Activated T-helper 17 cell treated with anti-CD3 and anti-CD28 coated beads, Interleukin-2, amount 50 U/mL, for 72 hours (primary cell): ENCODE measurements around the gene GPATCH4. TPM values are rescaled to one million over a fixed set of nuclear protein-coding genes. Genes with fewer than 3 reads are reported as not detected.
"Not testable (repeated sequence)": the region's sequence is repeated elsewhere in the genome, so short reads cannot be mapped to it uniquely, and the experiment has no call there.

Experiments used
- ATAC-seq: fragments of 150-1000 bp; cut with Tn5 transposase; replicated peaks from 2 replicates; pipeline ENCODE4 v1.10.0; 2021; ENCODE audit warnings: mild to moderate bottlenecking, moderate library complexity
- H3K27ac Mint-ChIP-seq: one replicate; pipeline ENCODE4 v1.8.0; 2022; ENCODE audit warnings: mixed read lengths
- H3K27me3 Mint-ChIP-seq: one replicate; pipeline ENCODE4 v1.8.0; 2022; ENCODE audit warnings: mixed read lengths
- H3K36me3 Mint-ChIP-seq: one replicate; pipeline ENCODE4 v1.8.0; 2022; ENCODE audit warnings: low read depth, mild to moderate bottlenecking, mixed read lengths
- H3K4me1 Mint-ChIP-seq: one replicate; pipeline ENCODE4 v1.8.0; 2022; ENCODE audit warnings: mixed read lengths
- H3K4me3 Mint-ChIP-seq: one replicate; pipeline ENCODE4 v1.8.0; 2022; ENCODE audit warnings: mild to moderate bottlenecking, mixed read lengths
- H3K9me3 Mint-ChIP-seq: one replicate; pipeline ENCODE4 v1.8.0; 2022; ENCODE audit warnings: mixed read lengths
- total RNA-seq, 2 donors: library from RNA; stranded (reverse); gene quantifications; one replicate each; pipeline ENCODE4 v1.2.3, GENCODE V29; 2022

Gene GPATCH4
- total RNA-seq, 2 donors from 2014 or later = 21.3 to 51.8 TPM

- Mint-ChIP-seq H3K27me3 (no peaks in the 10 kb centered on the region), H3K9me3 (no peaks in the 10 kb centered on the region), H3K4me3 (no peak overlapping the region), H3K4me1 (peaks cover 11% of the 10 kb centered on the region), H3K27ac (peak overlapping the region; percentile 41), H3K36me3 (peaks cover 86% of the 10 kb centered on the region)
- no peak for ATAC-seq
These were observed 4.9 kb downstream of the GPATCH4 start for GRCh38 chr1:156596426-156596825.

- H3K27ac Mint-ChIP-seq = peak overlapping the region; percentile 15
- peaks cover 72% of the 10 kb centered on the region for H3K36me3 Mint-ChIP-seq
These were observed 6.3 kb downstream of the GPATCH4 start for GRCh38 chr1:156595016-156595415.

GRCh38 chr1:156594190-156594589 lies 7.1 kb downstream of the GPATCH4 start:
- no peak overlapping the region for H3K4me3 Mint-ChIP-seq
- no peaks in the 10 kb centered on the region for H3K27me3 Mint-ChIP-seq
- peaks cover 11% of the 10 kb centered on the region for H3K4me1 Mint-ChIP-seq
- peaks cover 64% of the 10 kb centered on the region for H3K36me3 Mint-ChIP-seq
- H3K9me3 Mint-ChIP-seq = no peaks in the 10 kb centered on the region
- ATAC-seq = no peak
- H3K27ac Mint-ChIP-seq = peak overlapping the region; percentile 45

More at GRCh38 chr1:156595016-156595415, 6.3 kb downstream of the GPATCH4 start:
- Mint-ChIP-seq H3K4me3 (no peak overlapping the region), H3K9me3 (no peaks in the 10 kb centered on the region), H3K27me3 (no peaks in the 10 kb centered on the region), H3K4me1 (peaks cover 11% of the 10 kb centered on the region)
- no peak for ATAC-seq

DNA sequence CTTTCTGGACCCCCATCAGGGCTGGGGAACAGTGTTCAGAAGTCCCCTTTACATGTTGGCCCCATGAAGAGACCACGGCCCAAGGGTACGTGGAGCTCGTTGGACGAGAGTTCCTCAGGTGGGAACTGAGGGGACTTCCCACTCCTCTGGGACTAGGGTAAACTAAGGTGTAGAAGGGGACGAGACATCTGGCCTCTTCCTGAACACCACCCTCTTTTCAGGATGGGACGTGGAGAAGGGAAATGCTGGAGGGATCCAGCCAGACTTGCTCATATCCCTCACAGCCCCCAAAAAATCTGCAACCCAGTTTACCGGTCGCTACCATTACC lies 7.7 kb downstream of the GPATCH4 start:
- peaks cover 58% of the 10 kb centered on the region for H3K36me3 Mint-ChIP-seq
- peaks cover 8% of the 10 kb centered on the region for H3K4me1 Mint-ChIP-seq
- ATAC-seq = no peak
- no peak overlapping the region for H3K4me3 Mint-ChIP-seq
- H3K27me3 Mint-ChIP-seq = no peaks in the 10 kb centered on the region
- no peak overlapping the region for H3K27ac Mint-ChIP-seq
- no peaks in the 10 kb centered on the region for H3K9me3 Mint-ChIP-seq

GRCh38 chr1:156592910-156593660 lies 8.2 kb downstream of the GPATCH4 start:
- peak overlapping the region; percentile 83 for H3K4me3 Mint-ChIP-seq
- peaks cover 52% of the 10 kb centered on the region for H3K36me3 Mint-ChIP-seq
- H3K27me3 Mint-ChIP-seq = no peaks in the 10 kb centered on the region
- no peak for ATAC-seq
- H3K9me3 Mint-ChIP-seq = no peaks in the 10 kb centered on the region
- H3K4me1 Mint-ChIP-seq = peaks cover 7% of the 10 kb centered on the region
- H3K27ac Mint-ChIP-seq = peak overlapping the region; percentile 87

- Mint-ChIP-seq H3K4me3 (peak overlapping the region; percentile 83), H3K36me3 (peaks cover 45% of the 10 kb centered on the region), H3K9me3 (no peaks in the 10 kb centered on the region), H3K27me3 (no peaks in the 10 kb centered on the region), H3K27ac (peak overlapping the region; percentile 87), H3K4me1 (peaks cover 7% of the 10 kb centered on the region)
- no peak for ATAC-seq
These were observed 8.9 kb downstream of the GPATCH4 start for GRCh38 chr1:156592158-156592909.

DNA sequence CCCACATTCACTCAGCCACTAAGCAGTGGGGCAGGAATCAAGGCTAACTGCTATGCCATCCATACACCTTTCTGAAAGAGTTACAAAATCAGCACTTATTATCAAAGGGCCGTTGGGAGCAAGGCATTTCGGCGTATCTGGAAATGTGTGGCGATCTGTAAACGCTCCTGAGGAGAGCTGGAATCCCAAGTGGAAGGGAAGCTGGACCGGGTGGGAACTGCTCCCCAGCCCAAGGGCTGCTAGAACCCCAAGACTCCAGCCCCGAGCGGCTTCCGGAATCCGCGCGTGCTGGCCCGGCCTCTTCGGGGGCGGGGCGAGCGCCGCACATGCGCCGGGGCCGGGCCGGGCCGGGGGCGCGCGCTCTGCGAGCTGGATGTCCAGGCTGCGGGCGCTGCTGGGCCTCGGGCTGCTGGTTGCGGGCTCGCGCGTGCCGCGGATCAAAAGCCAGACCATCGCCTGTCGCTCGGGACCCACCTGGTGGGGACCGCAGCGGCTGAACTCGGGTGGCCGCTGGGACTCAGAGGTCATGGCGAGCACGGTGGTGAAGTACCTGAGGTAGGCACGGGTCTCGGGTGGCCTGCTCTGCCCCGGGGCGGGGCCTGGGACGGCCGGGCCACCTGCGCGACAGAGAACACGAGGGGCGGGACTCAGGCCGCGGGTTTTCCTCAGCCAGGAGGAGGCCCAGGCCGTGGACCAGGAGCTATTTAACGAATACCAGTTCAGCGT lies 9.7 kb downstream of the GPATCH4 start, which contains the start of gene NAXE:
NAXE (plus strand) TSS at position 345 of the 726 bp plus-strand sequence; CDS start at position 374, 29 bp downstream.
- peaks cover 7% of the 10 kb centered on the region for H3K4me1 Mint-ChIP-seq
- H3K27me3 Mint-ChIP-seq = no peaks in the 10 kb centered on the region
- H3K36me3 Mint-ChIP-seq = peaks cover 38% of the 10 kb centered on the region
- ATAC-seq = peak; percentile 98
- H3K9me3 Mint-ChIP-seq = no peaks in the 10 kb centered on the region
- H3K4me3 Mint-ChIP-seq = peak within 1 kb of the TSS; percentile 83
- H3K27ac Mint-ChIP-seq = peak within 1 kb of the TSS; percentile 87

DNA sequence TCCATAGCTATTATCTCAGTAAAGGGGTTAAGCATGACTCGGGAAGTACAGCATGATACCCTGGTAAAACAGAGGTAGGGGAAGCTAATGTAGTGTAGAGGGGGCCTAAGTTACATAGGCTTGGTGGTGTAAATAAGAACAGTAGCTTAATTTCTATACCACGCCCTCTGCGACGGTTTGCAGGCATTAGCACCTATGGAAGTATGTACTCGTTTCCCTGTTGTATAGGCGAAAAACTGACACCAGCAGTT lies 10.2 kb downstream of the GPATCH4 start:
- Mint-ChIP-seq H3K4me3 (peak overlapping the region; percentile 83), H3K9me3 (no peaks in the 10 kb centered on the region), H3K27ac (peak overlapping the region; percentile 87), H3K4me1 (peaks cover 7% of the 10 kb centered on the region), H3K36me3 (peaks cover 33% of the 10 kb centered on the region), H3K27me3 (no peaks in the 10 kb centered on the region)
- no peak for ATAC-seq

GRCh38 chr1:156590326-156591180 lies 10.7 kb downstream of the GPATCH4 start:
- peak overlapping the region; percentile 87 for H3K27ac Mint-ChIP-seq
- peak overlapping the region; percentile 83 for H3K4me3 Mint-ChIP-seq
- H3K4me1 Mint-ChIP-seq = peaks cover 6% of the 10 kb centered on the region
- no peaks in the 10 kb centered on the region for H3K9me3 Mint-ChIP-seq
- H3K36me3 Mint-ChIP-seq = peaks cover 27% of the 10 kb centered on the region
- no peak for ATAC-seq
- H3K27me3 Mint-ChIP-seq = no peaks in the 10 kb centered on the region

DNA sequence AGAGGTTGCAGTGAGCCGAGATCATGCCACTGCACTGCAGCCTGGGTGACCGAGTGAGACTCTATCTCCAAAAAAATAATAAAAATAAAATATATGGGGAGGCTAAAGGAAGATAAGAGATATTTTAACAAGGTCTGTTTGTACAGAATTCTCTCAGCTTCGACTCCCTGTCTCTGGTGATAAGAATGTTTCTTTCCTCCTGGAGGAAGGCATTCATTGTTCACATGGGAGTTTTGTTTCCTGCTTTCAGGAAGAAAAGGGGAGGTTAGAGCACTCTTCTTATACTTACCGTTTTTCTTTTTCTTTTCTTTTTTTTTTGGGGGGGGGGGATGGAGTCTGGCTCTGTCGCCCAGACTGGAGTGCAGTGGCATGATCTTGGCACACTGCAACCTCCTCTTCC lies 11.7 kb downstream of the GPATCH4 start:
- H3K4me1 Mint-ChIP-seq = no peaks in the 10 kb centered on the region
- no peak for ATAC-seq
- H3K27ac Mint-ChIP-seq = no peak overlapping the region
- H3K27me3 Mint-ChIP-seq = no peaks in the 10 kb centered on the region
- H3K4me3 Mint-ChIP-seq = no peak overlapping the region
- peaks cover 17% of the 10 kb centered on the region for H3K36me3 Mint-ChIP-seq
- H3K9me3 Mint-ChIP-seq = no peaks in the 10 kb centered on the region

DNA sequence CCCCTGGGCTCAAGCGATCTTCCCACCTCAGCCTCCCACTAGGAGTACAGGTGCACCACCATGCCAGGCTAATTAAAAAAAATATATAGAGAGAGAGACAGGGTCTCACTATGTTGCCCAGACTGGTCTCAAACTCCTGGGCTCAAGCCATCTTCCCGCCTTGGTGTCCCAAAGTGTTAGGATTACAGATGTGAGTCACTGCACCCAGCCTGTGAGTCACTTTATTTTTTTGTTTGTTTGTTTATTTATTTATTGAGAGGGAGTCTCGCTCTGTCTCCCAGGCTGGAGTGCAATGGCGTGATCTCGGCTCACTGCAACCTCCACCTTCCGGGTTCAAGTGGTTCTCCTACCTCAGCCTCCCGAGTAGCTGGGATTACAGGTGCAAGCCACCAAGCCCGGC lies 13.4 kb downstream of the GPATCH4 start:
- not testable (repeated sequence) for H3K4me1 Mint-ChIP-seq, H3K27ac Mint-ChIP-seq, ATAC-seq

GRCh38 chr1:156586892-156587477 lies 14.3 kb downstream of the GPATCH4 start:
- ATAC-seq = no peak
- H3K36me3 Mint-ChIP-seq = no peaks in the 10 kb centered on the region
- H3K27ac Mint-ChIP-seq = no peak overlapping the region
- H3K9me3 Mint-ChIP-seq = no peaks in the 10 kb centered on the region
- no peaks in the 10 kb centered on the region for H3K27me3 Mint-ChIP-seq
- no peak overlapping the region for H3K4me3 Mint-ChIP-seq
- no peaks in the 10 kb centered on the region for H3K4me1 Mint-ChIP-seq

More for the DNA sequence above, 13.4 kb downstream of the GPATCH4 start:
- H3K9me3 Mint-ChIP-seq, H3K36me3 Mint-ChIP-seq, H3K4me3 Mint-ChIP-seq, H3K27me3 Mint-ChIP-seq: not testable (repeated sequence)

- Mint-ChIP-seq H3K36me3 (no peaks in the 10 kb centered on the region), H3K9me3 (no peaks in the 10 kb centered on the region), H3K27ac (no peak overlapping the region), H3K4me3 (no peak overlapping the region), H3K4me1 (no peaks in the 10 kb centered on the region), H3K27me3 (no peaks in the 10 kb centered on the region)
- no peak for ATAC-seq
These were observed 15.0 kb downstream of the GPATCH4 start for GRCh38 chr1:156586323-156586722.

- no peaks in the 10 kb centered on the region for H3K9me3 Mint-ChIP-seq
- H3K36me3 Mint-ChIP-seq = no peaks in the 10 kb centered on the region
- H3K27me3 Mint-ChIP-seq = no peaks in the 10 kb centered on the region
- H3K27ac Mint-ChIP-seq = no peak overlapping the region
- no peak for ATAC-seq
- no peak overlapping the region for H3K4me3 Mint-ChIP-seq
- no peaks in the 10 kb centered on the region for H3K4me1 Mint-ChIP-seq
These were observed 16.5 kb downstream of the GPATCH4 start for GRCh38 chr1:156584813-156585212.
